ENCODE results near the gene SPEF1.

- TF ChIP-seq SPI1 (IDR thresholded peaks at IDR 0.05; ENCODE audit: low read depth, low read length) (no peak), POLR2AphosphoS5 (IDR thresholded peaks at IDR 0.05; ENCODE audit: low read depth, low read length) (no peak)
These were observed 32.0 kb upstream of the SPEF1 start for GRCh38 chr20:3812975-3813847.
